Lower leg skin (tissue), 4 donors: ENCODE results near the gene NPTN. TPM values are rescaled to one million over a fixed set of nuclear protein-coding genes. Genes with fewer than 3 reads are reported as not detected.

Source experiments
- DNase-seq, 2 donors: peaks; one replicate each; pipeline ENCODE4 v3.0.0-alpha.2; 2019; ENCODE audit warnings: low spot score in 2 of 2
- H3K4me3 ChIP-seq: fragments of 200-600 bp; sonication (generic); 2 replicates; pipeline ENCODE4 v1.5.1; 2017; ENCODE audit warnings: mild to moderate bottlenecking, low read depth; ENCODE audit not compliant: poor library complexity, severe bottlenecking
- POLR2A ChIP-seq, 2 donors: fragments of 450-650 bp; IDR thresholded peaks; one replicate each; pipeline ENCODE4 v1.6.1; 2016 to 2017; ENCODE audit warnings: antibody characterized with exemption in 2 of 2, mild to moderate bottlenecking in 1 of 2, moderate library complexity in 1 of 2
- WGBS, 2 donors: methylation state at CpG; one replicate each; pipeline ENCODE4 v1.1.5; 2018; 5-methylcytosine and 5-hydroxymethylcytosine counted together
- intact Hi-C: fragments of 100-400 bp; cut with DNase I; formaldehyde crosslinking; loops from one replicate; pipeline ENCODE4 v1.15.0; 2023; ENCODE audit warnings: low total_unique reads
- total RNA-seq, 4 donors: library from RNA; depleted of rRNA; stranded (reverse); fragments of >200 nt; gene quantifications; one replicate each; pipeline ENCODE4 v1.1.0, GENCODE V29; 2016
- TF ChIP-seq, protein P1 (sequence below), 3 donors: fragments of 450-650 bp; IDR thresholded peaks; one replicate each; pipeline ENCODE4 v1.5.1; 2016; ENCODE audit warnings: antibody characterized with exemption in 3 of 3, mild to moderate bottlenecking in 3 of 3, moderate library complexity in 2 of 3

The NPTN gene
- total RNA-seq, 4 donors from 2014 or later, result 124 to 181 (median 150) TPM

DNA sequence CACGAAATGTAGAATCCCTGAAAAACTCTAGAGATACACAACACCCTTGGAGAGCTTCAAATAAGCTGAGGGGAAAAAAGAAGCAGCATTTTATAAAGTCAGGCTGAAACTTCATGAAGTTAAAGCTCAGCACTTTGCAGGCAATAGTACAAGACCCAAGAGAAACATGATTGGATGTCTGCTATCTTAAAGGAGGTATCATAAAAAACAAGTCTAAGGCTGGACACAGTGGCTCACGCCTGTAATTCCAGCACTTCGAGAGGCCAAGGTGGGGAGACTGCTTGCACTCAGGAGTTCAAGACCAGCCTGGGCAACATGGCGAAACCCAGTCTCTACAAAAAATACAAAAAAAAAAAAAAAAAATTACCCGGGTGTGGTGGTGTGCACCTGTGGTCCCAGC lies 42.9 kb downstream of the NPTN start:
- DNase-seq, result no peak
- WGBS, 2 donors, result 94 to 97% methylated on average over 5 of the region's 5 CpGs
- no peak overlapping the region for H3K4me3 ChIP-seq
- intact Hi-C loops, result no loop called here
- TF ChIP-seq, protein P1, sequence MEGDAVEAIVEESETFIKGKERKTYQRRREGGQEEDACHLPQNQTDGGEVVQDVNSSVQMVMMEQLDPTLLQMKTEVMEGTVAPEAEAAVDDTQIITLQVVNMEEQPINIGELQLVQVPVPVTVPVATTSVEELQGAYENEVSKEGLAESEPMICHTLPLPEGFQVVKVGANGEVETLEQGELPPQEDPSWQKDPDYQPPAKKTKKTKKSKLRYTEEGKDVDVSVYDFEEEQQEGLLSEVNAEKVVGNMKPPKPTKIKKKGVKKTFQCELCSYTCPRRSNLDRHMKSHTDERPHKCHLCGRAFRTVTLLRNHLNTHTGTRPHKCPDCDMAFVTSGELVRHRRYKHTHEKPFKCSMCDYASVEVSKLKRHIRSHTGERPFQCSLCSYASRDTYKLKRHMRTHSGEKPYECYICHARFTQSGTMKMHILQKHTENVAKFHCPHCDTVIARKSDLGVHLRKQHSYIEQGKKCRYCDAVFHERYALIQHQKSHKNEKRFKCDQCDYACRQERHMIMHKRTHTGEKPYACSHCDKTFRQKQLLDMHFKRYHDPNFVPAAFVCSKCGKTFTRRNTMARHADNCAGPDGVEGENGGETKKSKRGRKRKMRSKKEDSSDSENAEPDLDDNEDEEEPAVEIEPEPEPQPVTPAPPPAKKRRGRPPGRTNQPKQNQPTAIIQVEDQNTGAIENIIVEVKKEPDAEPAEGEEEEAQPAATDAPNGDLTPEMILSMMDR (IDR thresholded peaks at IDR 0.05), result no peak
- TF ChIP-seq POLR2A (IDR thresholded peaks at IDR 0.05), result no peak

DNA sequence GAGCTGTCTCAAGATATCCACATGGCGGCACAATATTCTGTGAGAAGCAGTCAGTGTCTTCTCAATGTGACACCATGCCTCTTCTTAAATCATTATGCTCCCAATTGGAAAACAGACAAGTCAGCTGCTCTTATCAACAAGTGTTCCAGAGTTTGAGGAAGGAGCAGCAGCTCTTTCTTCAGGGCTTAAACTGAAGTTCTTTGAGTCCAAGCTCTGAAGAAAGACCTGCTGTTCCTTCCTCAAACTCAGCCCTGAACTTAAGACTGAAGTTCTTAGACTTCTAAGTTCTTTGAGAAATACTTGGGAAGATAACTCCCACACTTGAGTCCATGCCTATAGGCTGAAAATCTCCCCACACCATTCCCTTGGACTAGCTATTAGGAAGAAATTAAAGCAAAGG lies 43.4 kb downstream of the NPTN start:
- WGBS, 2 donors, result 92 to 97% methylated on average over 1 of the region's 1 CpG
- no peak overlapping the region for H3K4me3 ChIP-seq
- TF ChIP-seq POLR2A (IDR thresholded peaks at IDR 0.05), result no peak
- TF ChIP-seq, protein P1 (IDR thresholded peaks at IDR 0.05), result no peak
- intact Hi-C loops, result no loop called here
- DNase-seq, result no peak

DNA sequence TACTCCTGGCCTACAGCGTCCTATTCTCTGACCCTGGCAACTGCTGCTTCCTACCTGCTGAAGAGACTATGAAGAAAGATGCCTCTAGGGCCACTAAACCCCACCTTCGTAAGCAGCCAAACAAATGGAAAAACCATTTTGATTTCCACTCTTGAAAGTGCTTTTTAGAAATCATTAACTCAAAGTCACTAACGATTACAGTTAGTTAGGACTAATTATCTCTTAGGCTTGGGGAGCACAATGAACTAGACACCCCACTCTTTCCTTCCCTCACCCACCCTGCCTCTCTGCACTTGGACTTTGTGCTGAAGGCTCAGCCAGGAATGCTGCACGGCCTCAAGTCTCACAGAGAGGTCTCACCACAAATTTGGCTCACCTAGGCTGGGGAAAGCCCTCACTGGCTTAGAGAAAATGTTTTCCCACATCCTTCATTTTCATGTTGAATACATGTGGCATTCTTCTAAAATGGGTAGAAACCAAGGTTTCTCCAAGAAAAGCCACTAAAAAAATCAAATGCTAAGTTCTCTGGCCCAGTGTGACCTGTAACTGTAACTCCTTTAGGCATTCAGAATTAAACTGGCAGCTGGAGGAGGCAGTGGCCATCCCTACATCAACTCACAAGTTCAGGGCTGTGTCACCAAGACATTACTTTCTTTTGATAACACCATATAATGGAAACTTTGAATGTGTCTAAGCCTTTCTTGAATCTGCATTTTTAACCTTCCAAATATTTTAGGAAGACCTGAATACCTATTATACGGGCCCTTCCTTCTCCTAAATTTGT lies 47.1 kb downstream of the NPTN start:
- 84 to 86% methylated on average over 5 of the region's 5 CpGs for WGBS, 2 donors
- no peak overlapping the region for H3K4me3 ChIP-seq
- intact Hi-C loops, result no loop called here
- DNase-seq, result no peak
- no peak for TF ChIP-seq POLR2A (IDR thresholded peaks at IDR 0.05)
- TF ChIP-seq, protein P1 (IDR thresholded peaks at IDR 0.05), result no peak

DNA sequence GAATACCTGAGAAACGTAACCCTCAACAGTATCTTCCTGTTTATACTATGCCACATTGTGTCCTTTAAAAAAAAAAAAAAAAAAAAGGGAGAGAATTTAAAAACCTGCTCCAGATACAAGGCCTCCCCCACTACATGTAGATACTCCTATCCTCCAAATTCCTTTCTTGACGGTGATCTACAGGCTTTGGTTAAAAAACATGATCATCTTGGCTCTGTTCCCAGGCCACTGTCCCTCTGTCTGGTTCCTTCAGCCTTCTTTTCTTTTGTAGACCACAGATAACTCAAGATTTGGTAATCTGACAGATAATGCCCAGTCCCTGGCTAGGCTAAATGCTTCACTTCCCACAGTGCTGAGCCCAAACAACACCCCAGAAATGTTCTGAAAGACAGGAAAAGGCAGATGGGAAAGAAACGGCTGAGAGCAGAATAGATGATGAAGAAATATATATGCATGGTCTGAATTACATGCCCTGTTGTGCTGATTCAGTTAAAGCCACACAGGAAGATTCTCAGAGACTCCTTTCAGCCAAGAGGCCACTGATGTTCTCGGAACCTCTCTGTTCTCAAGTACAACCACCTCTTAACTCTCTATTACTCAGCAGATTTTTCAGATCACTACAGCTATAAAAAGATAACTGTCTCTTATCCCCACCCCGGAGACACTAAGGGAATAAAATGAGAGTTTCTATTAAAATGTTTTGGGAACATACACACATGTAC lies 48.3 kb downstream of the NPTN start:
- DNase-seq, result no peak
- H3K4me3 ChIP-seq, result no peak overlapping the region
- intact Hi-C loops, result no loop called here
- no peak for TF ChIP-seq POLR2A (IDR thresholded peaks at IDR 0.05)
- TF ChIP-seq, protein P1 (IDR thresholded peaks at IDR 0.05), result no peak
- WGBS, 2 donors, result 58 to 63% methylated on average over 5 of the region's 5 CpGs

DNA sequence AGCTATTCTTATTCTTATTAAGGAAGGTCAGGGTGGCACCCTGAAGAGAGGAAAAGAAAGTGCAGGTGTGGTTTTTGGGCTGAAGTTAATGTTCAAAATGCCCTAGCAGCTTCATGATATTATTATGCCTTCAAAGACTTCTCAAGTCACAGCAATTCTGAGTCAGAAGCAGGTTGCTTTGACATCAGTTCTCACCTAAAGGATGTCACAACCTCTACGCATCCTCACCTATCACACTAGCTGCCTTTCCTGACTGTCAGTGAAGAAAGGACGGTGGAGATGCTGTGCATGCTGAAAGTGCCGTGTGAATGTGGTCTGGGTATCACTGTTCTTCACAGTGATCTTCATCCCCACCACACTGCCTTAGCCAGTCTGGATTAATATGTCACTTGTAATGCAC lies 49.6 kb downstream of the NPTN start:
- no peak for TF ChIP-seq POLR2A (IDR thresholded peaks at IDR 0.05)
- TF ChIP-seq, protein P1 (IDR thresholded peaks at IDR 0.05), result no peak

More for the DNA sequence above, 49.6 kb downstream of the NPTN start:
- WGBS, 2 donors, result 94 to 97% methylated on average over 3 of the region's 3 CpGs
- no peak for DNase-seq
- intact Hi-C loops, result no loop called here
- H3K4me3 ChIP-seq, result no peak overlapping the region
